Measurements from ENCODE around the gene ARSB. TPM values are rescaled to one million over a fixed set of nuclear protein-coding genes. Genes with fewer than 3 reads are reported as not detected.

ARSB gene
- total RNA-seq, 1 experiment from 2014 or later: 11.4 TPM

- Histone ChIP-seq H2BK5ac (ENCODE audit: insufficient read length, low read length) (no peak overlapping the region), H3K27me3 (ENCODE audit: insufficient read depth, low read length) (no peaks in the 10 kb centered on the region), H2BK15ac (ENCODE audit: low read depth, low read length) (no peak overlapping the region), H4K91ac (ENCODE audit: insufficient read length, low read depth, low read length) (no peak overlapping the region), H3K4me2 (ENCODE audit: insufficient read depth, insufficient read length, low read length) (no peak overlapping the region), H3K9ac (ENCODE audit: extremely low read depth, insufficient read length, low read length) (no peak overlapping the region), H3K56ac (ENCODE audit: insufficient read length, low read depth, low read length) (no peak overlapping the region), H3K23me2 (ENCODE audit: insufficient read length, low read depth, low read length, poor library complexity, severe bottlenecking) (no peaks in the 10 kb centered on the region), H2BK120ac (ENCODE audit: low read depth, low read length, poor library complexity, severe bottlenecking) (no peak overlapping the region), H2BK20ac (ENCODE audit: low read depth, low read length, poor library complexity, severe bottlenecking) (no peak overlapping the region), H2AFZ (ENCODE audit: low read length) (no peak overlapping the region), H3K9me3 (ENCODE audit: control insufficient read depth, low read depth, low read length) (no peaks in the 10 kb centered on the region), H2AK5ac (ENCODE audit: insufficient read length, low read length) (no peak overlapping the region), H4K8ac (replicated peaks; ENCODE audit: insufficient read length, low read depth, low read length) (no peak overlapping the region), H3K4me1 (ENCODE audit: insufficient read depth, low read length) (no peaks in the 10 kb centered on the region), H3K79me2 (ENCODE audit: insufficient read depth, low read length) (no peaks in the 10 kb centered on the region), H3K23ac (ENCODE audit: insufficient read length, low read depth, low read length) (no peak overlapping the region), H3K27ac (ENCODE audit: insufficient read length, low read depth, low read length) (no peak overlapping the region), H2BK12ac (ENCODE audit: insufficient read length, low read depth, low read length) (no peak overlapping the region), H3K18ac (ENCODE audit: insufficient read length, low read depth, low read length) (no peak overlapping the region), H3K14ac (ENCODE audit: insufficient read depth, low read length) (no peak overlapping the region), H3K4ac (ENCODE audit: low read depth, low read length) (no peak overlapping the region), H3T11ph (ENCODE audit: low read length) (no peak overlapping the region), H4K5ac (ENCODE audit: insufficient read length, low read depth, low read length) (no peak overlapping the region), H3K79me1 (ENCODE audit: insufficient read depth, low read depth, low read length, poor library complexity, severe bottlenecking) (no peaks in the 10 kb centered on the region), H4K20me1 (ENCODE audit: control insufficient read depth, insufficient read depth, insufficient read length) (no peaks in the 10 kb centered on the region)
- no peak for DNase-seq
- Mint-ChIP-seq H3K4me3 (no peak overlapping the region), H3K4me1 (peaks cover 9 to 10% of the 10 kb centered on the region in 2 experiments), H3K36me3 (ENCODE audit: insufficient read depth in 1 of 3, low read depth in 3 of 3) (no peaks in the 10 kb centered on the region), H3K9me3 (no peaks in the 10 kb centered on the region), H3K27ac (no peak overlapping the region), H3K27me3 (ENCODE audit: low read depth) (no peaks in the 10 kb centered on the region)
- WGBS (ENCODE audit: extremely low coverage, insufficient read length, low lambda C conversion rate): no CpG with 5 or more reads among the region's 2 CpGs
- TF ChIP-seq CTCF (conservative IDR thresholded peaks at IDR 0.05): no peak
Measured at GRCh38 chr5:78783434-78784130, 201.5 kb downstream of the ARSB start.

All from H9 (cell line).